Measurements from ENCODE around the gene KRTAP2-1. TPM values are rescaled to one million over a fixed set of nuclear protein-coding genes. Genes with fewer than 3 reads are reported as not detected.

The KRTAP2-1 gene
- total and polyA plus RNA-seq, 2 of the 13 experiments (the other 11 are each of a cell fraction or from before 2014, with no cell fraction given): not detected

DNA sequence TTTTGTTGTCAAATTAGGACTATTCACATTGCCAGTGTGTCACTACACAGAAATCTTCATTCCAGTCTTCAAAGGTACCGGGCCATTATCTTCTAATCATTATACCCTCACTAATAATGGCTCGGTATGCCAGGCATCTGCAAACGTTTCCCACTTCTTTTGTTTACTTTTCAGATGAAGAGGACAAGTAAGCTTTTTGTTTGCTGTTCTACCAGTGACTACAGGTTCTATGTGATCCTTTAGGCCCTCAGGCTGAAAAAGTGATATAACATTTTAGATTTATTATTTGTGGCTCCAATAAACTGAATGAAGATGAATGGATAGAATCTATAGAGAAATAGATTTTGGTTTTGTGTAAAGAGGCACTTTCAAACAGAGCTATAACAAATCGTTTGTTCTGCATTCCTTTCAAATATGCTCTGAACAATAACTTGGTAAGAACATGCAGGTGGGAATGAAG, 37.8 kb downstream of the KRTAP2-1 start:
- ChIA-PET POLR2A (interaction anchor here (0.9 to 2.1 kb wide), 5 partner anchors 11 to 107 kb away, joined by 3 to 15 read pairs (median 7); no protein-coding TSS in a partner anchor), CTCF (ENCODE audit: low intra/inter-chr PET ratio, low total read pairs) (no interaction called here)
- no peak overlapping the region; a peak in 1 of 6 replicates for H3K4me3 ChIP-seq (replicated peaks in 1 of 3; ENCODE audit: insufficient read depth in 1 of 3, low read depth in 2 of 3, low read length in 3 of 3)
- H4K20me1 ChIP-seq (ENCODE audit: insufficient read depth, low read length): no peaks in the 10 kb centered on the region
- no peaks in the 10 kb centered on the region for H3K79me2 ChIP-seq (ENCODE audit: insufficient read depth, low read length)
- H3K9me3 ChIP-seq (ENCODE audit: low read length): no peaks in the 10 kb centered on the region
- ATAC-seq: peak; percentile 96
- H3K36me3 ChIP-seq (replicated peaks in 1 of 2; ENCODE audit: control insufficient read depth in 1 of 2, insufficient read depth in 2 of 2, low read length in 2 of 2): no peaks in the 10 kb centered on the region
- peak; percentile 79 for FAIRE-seq
- in situ Hi-C loops (cut with HindIII; ENCODE audit: extremely low pct_ligation_motif_present, low pct_unique_long_range_greater_than_20kb) (loop anchor here (5.0 kb wide), 1 partner anchor 48 kb away; the partner anchor contains the start of gene KRTAP2-2), intact Hi-C loops (cut with micrococcal nuclease; ENCODE audit: unreplicated experiment) (loop anchor here (1.0 to 5.0 kb wide), 3 partner anchors 49 to 102 kb away; no protein-coding TSS in a partner anchor)
- H3K4me1 ChIP-seq (ENCODE audit: insufficient read depth, low read length): peaks cover 66% of the 10 kb centered on the region
- no peaks in the 10 kb centered on the region for H3K27me3 ChIP-seq (ENCODE audit: control insufficient read depth in 1 of 2, insufficient read depth in 2 of 2, low read length in 2 of 2)
- 0% methylated on average over 4 of the region's 4 CpGs for WGBS (ENCODE audit: low lambda C conversion rate)
- peak overlapping the region; percentile 55 for H3K9ac ChIP-seq (ENCODE audit: insufficient read depth, low read depth, low read length)
- H3K4me2 ChIP-seq (ENCODE audit: low read depth, low read length): peak overlapping the region; percentile 36
- no TSS peak for BruUV-seq (replicated peaks)
- peak overlapping the region; percentile 70 for H3K27ac ChIP-seq (ENCODE audit: extremely low read length, insufficient read depth, low read length)
- no peak overlapping the region for H2AFZ ChIP-seq (ENCODE audit: low read length)
- DNase-seq (ENCODE audit: low spot score): peak; percentile 99
- TF ChIP-seq ZNF136 (CRISPR knock-in tag; IDR thresholded peaks at IDR 0.05; ENCODE audit: low read depth): no peak
- TF ChIP-seq ZFX (CRISPR knock-in tag; IDR thresholded peaks at IDR 0.05; ENCODE audit: low read depth): no peak; the same call in 1 of the 2 replicates
- no peak for TF ChIP-seq ZNF563 (CRISPR knock-in tag; IDR thresholded peaks at IDR 0.05)
- TF ChIP-seq ZNF550 (CRISPR knock-in tag; IDR thresholded peaks at IDR 0.05; ENCODE audit: borderline replicate concordance): no peak
- no peak for TF ChIP-seq PLRG1 (conservative IDR thresholded peaks at IDR 0.05)
- peak; percentile 98 for TF ChIP-seq TCF7 (IDR thresholded peaks at IDR 0.05; ENCODE audit: low read depth)
- no peak for TF ChIP-seq RBAK (CRISPR knock-in tag; IDR thresholded peaks at IDR 0.05)
- no peak for TF ChIP-seq MED8 (CRISPR knock-in tag; IDR thresholded peaks at IDR 0.05; ENCODE audit: insufficient replicate concordance)
- TF ChIP-seq SMC3 (IDR thresholded peaks at IDR 0.05; ENCODE audit: low read length): 0 out of 2 replicates have a peak, but pooled peaks have one; percentile 12
- TF ChIP-seq, protein P1, sequence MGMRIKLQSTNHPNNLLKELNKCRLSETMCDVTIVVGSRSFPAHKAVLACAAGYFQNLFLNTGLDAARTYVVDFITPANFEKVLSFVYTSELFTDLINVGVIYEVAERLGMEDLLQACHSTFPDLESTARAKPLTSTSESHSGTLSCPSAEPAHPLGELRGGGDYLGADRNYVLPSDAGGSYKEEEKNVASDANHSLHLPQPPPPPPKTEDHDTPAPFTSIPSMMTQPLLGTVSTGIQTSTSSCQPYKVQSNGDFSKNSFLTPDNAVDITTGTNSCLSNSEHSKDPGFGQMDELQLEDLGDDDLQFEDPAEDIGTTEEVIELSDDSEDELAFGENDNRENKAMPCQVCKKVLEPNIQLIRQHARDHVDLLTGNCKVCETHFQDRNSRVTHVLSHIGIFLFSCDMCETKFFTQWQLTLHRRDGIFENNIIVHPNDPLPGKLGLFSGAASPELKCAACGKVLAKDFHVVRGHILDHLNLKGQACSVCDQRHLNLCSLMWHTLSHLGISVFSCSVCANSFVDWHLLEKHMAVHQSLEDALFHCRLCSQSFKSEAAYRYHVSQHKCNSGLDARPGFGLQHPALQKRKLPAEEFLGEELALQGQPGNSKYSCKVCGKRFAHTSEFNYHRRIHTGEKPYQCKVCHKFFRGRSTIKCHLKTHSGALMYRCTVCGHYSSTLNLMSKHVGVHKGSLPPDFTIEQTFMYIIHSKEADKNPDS (CRISPR knock-in tag; IDR thresholded peaks at IDR 0.05): no peak
- no peak for TF ChIP-seq NFIB (CRISPR knock-in tag; IDR thresholded peaks at IDR 0.05; ENCODE audit: borderline replicate concordance)
- no peak for TF ChIP-seq EZH2 (conservative IDR thresholded peaks at IDR 0.05; ENCODE audit: low read depth, low read length)
- peak; percentile 66; the same call in 1 of the 2 replicates for TF ChIP-seq ZNF614 (CRISPR knock-in tag; IDR thresholded peaks at IDR 0.05; ENCODE audit: borderline replicate concordance)
- peak; percentile 88 for TF ChIP-seq RCOR2 (CRISPR knock-in tag; IDR thresholded peaks at IDR 0.05)
- TF ChIP-seq MAFK (conservative IDR thresholded peaks at IDR 0.05 in 1 of 2, IDR thresholded peaks at IDR 0.05 in 1 of 2; ENCODE audit: low read length in 2 of 2): peak in 1 of 2 experiments; percentile 10; a peak in 1 of 4 replicates
- TF ChIP-seq, protein P2, sequence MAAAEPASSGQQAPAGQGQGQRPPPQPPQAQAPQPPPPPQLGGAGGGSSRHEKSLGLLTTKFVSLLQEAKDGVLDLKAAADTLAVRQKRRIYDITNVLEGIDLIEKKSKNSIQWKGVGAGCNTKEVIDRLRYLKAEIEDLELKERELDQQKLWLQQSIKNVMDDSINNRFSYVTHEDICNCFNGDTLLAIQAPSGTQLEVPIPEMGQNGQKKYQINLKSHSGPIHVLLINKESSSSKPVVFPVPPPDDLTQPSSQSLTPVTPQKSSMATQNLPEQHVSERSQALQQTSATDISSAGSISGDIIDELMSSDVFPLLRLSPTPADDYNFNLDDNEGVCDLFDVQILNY (CRISPR knock-in tag; conservative IDR thresholded peaks at IDR 0.05): no peak
- TF ChIP-seq ZNF740 (CRISPR knock-in tag; IDR thresholded peaks at IDR 0.05): no peak
- TF ChIP-seq ZNF414 (CRISPR knock-in tag; IDR thresholded peaks at IDR 0.05): no peak
- TF ChIP-seq ZBTB42 (CRISPR knock-in tag; IDR thresholded peaks at IDR 0.05): no peak
- no peak for TF ChIP-seq KAT7 (CRISPR knock-in tag; IDR thresholded peaks at IDR 0.05; ENCODE audit: borderline replicate concordance)
- 0 out of 2 replicates have a peak, but pooled peaks have one; percentile 42 for TF ChIP-seq KLF6 (CRISPR knock-in tag; IDR thresholded peaks at IDR 0.05)
- TF ChIP-seq GFI1 (CRISPR knock-in tag; IDR thresholded peaks at IDR 0.05; ENCODE audit: borderline replicate concordance): peak; percentile 82
- no peak for TF ChIP-seq ZNF577 (CRISPR knock-in tag; IDR thresholded peaks at IDR 0.05; ENCODE audit: borderline replicate concordance, low read depth)

All from HepG2 (cell line).